Esophagus muscularis mucosa (tissue), 4 donors: ENCODE data around the gene KATNAL1. TPM values are rescaled to one million over a fixed set of nuclear protein-coding genes. Genes with fewer than 3 reads are reported as not detected.

Experiments
- DNase-seq: peaks from one replicate; pipeline ENCODE4 v3.0.0-alpha.2; 2017; ENCODE audit errors: extremely low spot score
- H3K27ac ChIP-seq, 4 donors: fragments of 200-600 bp; sonication (generic); replicated peaks in 1 of 4; 1 replicate in 3 of 4; 2 replicates in 1 of 4; pipeline ENCODE4 v1.5.1; 2016 to 2019; ENCODE audit warnings: mild to moderate bottlenecking in 1 of 4
- H3K27me3 ChIP-seq, 4 donors: fragments of 200-600 bp; sonication (generic); one replicate each; pipeline versions ENCODE4 v1.5.1 to v1.6.0; 2016 to 2019
- H3K36me3 ChIP-seq, 4 donors: fragments of 200-600 bp; sonication (generic); one replicate each; pipeline ENCODE4 v1.5.1; 2016 to 2019
- H3K4me1 ChIP-seq, 4 donors: fragments of 200-600 bp; sonication (generic); one replicate each; pipeline ENCODE4 v1.5.1; 2016 to 2019
- H3K4me3 ChIP-seq, 4 donors: fragments of 200-600 bp; sonication (generic); 1 replicate in 2 of 4; 2 replicates in 2 of 4; pipeline ENCODE4 v1.5.1; 2016 to 2019; ENCODE audit warnings: mild to moderate bottlenecking in 4 of 4, moderate library complexity in 1 of 4
- H3K9me3 ChIP-seq, 4 donors: fragments of 200-600 bp; sonication (generic); 1 replicate in 3 of 4; 2 replicates in 1 of 4; pipeline ENCODE4 v1.5.1; 2016 to 2019
- EP300 ChIP-seq: sonication (generic); formaldehyde crosslinking; IDR thresholded peaks from one replicate; pipeline ENCODE4 v1.6.1; 2017; ENCODE audit warnings: antibody characterized with exemption
- POLR2A ChIP-seq: fragments of 450-650 bp; IDR thresholded peaks from one replicate; pipeline ENCODE4 v1.6.1; 2017; ENCODE audit warnings: antibody characterized with exemption, moderate library complexity, mild to moderate bottlenecking, low read depth
- POLR2AphosphoS5 ChIP-seq, 2 donors: sonication (generic); formaldehyde crosslinking; IDR thresholded peaks; one replicate each; pipeline ENCODE4 v1.6.1; 2017; ENCODE audit warnings: antibody characterized with exemption in 2 of 2
- WGBS: methylation state at CpG from one replicate; pipeline ENCODE4 v1.1.5; 2018; 5-methylcytosine and 5-hydroxymethylcytosine counted together
- intact Hi-C: fragments of 100-400 bp; cut with DNase I; formaldehyde crosslinking; loops from one replicate; pipeline ENCODE4 v1.15.1; 2023
- total RNA-seq, 4 donors: library from RNA; depleted of rRNA; stranded (reverse); fragments of >200 nt; gene quantifications; one replicate each; pipeline versions ENCODE4 v1.1.0 to v1.2.1, GENCODE V29; 2016
- TF ChIP-seq, protein P1 (sequence below), 3 experiments: fragments of 200-600 bp in 2 of 3; fragments of 450-650 bp in 1 of 3; sonication (generic) in 2 of 3; IDR thresholded peaks; one replicate each; pipeline ENCODE4 v1.5.1; 2017 to 2019; ENCODE audit warnings: antibody characterized with exemption in 3 of 3, mild to moderate bottlenecking in 2 of 3, moderate library complexity in 1 of 3

The KATNAL1 gene
- total RNA-seq, 4 donors from 2014 or later: 30.6 to 43.0 (median 40.0) TPM

GRCh38 chr13:30257468-30258099, 49.8 kb downstream of the KATNAL1 start:
- Histone ChIP-seq H3K9me3 (no peaks in the 10 kb centered on the region), H3K27ac (peak overlapping the region in 2 of 4 donors; percentile 44 to 46), H3K4me1 (peaks cover 9 to 27% (median 21%) of the 10 kb centered on the region in 4 donors), H3K27me3 (no peaks in the 10 kb centered on the region), H3K36me3 (peaks cover 0 to 23% (median 2%) of the 10 kb centered on the region in 4 donors), H3K4me3 (no peak overlapping the region)
- TF ChIP-seq POLR2A: no peak
- TF ChIP-seq, protein P1, sequence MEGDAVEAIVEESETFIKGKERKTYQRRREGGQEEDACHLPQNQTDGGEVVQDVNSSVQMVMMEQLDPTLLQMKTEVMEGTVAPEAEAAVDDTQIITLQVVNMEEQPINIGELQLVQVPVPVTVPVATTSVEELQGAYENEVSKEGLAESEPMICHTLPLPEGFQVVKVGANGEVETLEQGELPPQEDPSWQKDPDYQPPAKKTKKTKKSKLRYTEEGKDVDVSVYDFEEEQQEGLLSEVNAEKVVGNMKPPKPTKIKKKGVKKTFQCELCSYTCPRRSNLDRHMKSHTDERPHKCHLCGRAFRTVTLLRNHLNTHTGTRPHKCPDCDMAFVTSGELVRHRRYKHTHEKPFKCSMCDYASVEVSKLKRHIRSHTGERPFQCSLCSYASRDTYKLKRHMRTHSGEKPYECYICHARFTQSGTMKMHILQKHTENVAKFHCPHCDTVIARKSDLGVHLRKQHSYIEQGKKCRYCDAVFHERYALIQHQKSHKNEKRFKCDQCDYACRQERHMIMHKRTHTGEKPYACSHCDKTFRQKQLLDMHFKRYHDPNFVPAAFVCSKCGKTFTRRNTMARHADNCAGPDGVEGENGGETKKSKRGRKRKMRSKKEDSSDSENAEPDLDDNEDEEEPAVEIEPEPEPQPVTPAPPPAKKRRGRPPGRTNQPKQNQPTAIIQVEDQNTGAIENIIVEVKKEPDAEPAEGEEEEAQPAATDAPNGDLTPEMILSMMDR (IDR thresholded peaks at IDR 0.05): no peak
- no peak for TF ChIP-seq POLR2AphosphoS5 (IDR thresholded peaks at IDR 0.05)
- no peak for TF ChIP-seq EP300
- no peak for DNase-seq
- WGBS: 69% methylated on average over 6 of the region's 6 CpGs
- intact Hi-C loops: no loop called here

DNA sequence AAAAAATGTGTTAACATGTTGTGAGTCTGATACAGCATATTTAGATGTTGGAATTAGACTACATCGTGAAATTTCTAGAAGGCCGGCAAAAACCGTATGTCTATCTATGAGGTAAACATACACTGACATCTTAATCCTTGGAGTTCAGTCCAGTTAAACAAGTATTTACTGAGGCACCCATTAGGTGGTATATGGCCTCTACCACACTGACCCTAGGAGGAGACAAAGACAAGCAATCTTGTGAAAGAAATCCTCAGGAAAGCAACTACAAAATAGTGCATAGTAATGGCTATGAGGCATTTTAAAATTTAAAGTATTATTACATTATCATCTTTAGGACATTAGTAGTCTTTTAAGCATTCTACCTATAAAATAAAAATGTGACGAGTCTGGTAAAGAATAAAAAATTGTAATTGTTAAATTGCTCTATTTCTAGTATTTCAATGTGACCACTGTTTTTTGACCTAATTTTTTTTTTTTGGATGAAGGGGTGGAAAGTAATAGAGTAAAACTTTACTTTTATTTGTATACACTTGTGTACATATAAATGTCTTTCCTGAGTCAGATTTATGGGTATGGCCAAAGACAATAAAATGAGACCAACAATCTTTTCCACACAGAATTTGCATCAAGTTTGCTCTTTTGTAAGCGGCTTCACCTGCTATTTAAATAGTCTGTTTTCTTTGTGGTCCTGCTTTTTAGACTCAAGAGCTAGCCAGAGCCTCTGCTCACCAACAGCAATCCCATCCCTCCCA, 50.5 kb downstream of the KATNAL1 start:
- H3K4me1 ChIP-seq: peaks cover 9 to 27% (median 21%) of the 10 kb centered on the region in 4 donors
- H3K36me3 ChIP-seq: peaks cover 0 to 23% (median 2%) of the 10 kb centered on the region in 4 donors
- no peak for DNase-seq
- no peaks in the 10 kb centered on the region for H3K9me3 ChIP-seq
- no peak overlapping the region for H3K4me3 ChIP-seq
- intact Hi-C loops: no loop called here
- WGBS: 75% methylated on average over 5 of the region's 5 CpGs
- no peaks in the 10 kb centered on the region for H3K27me3 ChIP-seq
- TF ChIP-seq POLR2AphosphoS5 (IDR thresholded peaks at IDR 0.05): no peak
- TF ChIP-seq, protein P1 (IDR thresholded peaks at IDR 0.05): peak in 2 of 3 experiments; percentile 16 to 23
- H3K27ac ChIP-seq: peak overlapping the region in 2 of 4 donors; percentile 44 to 46

DNA sequence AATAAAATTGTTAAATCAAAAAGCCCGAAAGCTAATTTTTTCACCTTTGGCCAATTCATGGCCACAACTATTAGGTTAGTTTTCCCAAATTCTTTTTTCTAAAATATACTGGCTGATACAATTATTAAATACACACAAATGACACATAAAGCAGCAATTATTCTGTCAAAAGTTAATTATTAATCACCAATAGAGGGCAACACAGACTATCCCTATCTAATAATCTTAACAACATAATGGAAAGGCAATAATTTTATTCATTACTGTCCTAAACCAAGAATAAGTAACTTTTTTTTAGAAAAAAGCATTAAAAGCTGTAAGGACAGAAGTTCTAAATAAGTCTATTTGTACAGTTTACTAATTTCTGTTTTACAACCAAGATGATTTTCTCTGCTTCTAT, 51.7 kb downstream of the KATNAL1 start:
- Histone ChIP-seq H3K4me3 (no peak overlapping the region), H3K27me3 (no peaks in the 10 kb centered on the region), H3K36me3 (peaks cover 0 to 23% (median 2%) of the 10 kb centered on the region in 4 donors), H3K27ac (no peak overlapping the region), H3K4me1 (peaks cover 9 to 27% (median 21%) of the 10 kb centered on the region in 4 donors), H3K9me3 (no peaks in the 10 kb centered on the region)
- no peak for DNase-seq
- 93% methylated on average over 1 of the region's 1 CpG for WGBS
- intact Hi-C loops: no loop called here
- TF ChIP-seq, protein P1 (IDR thresholded peaks at IDR 0.05): peak in 2 of 3 experiments; percentile 13
- TF ChIP-seq EP300: no peak

- intact Hi-C loops: no loop called here
- no peak overlapping the region for H3K27ac ChIP-seq
- DNase-seq: no peak
- H3K36me3 ChIP-seq: peaks cover 0 to 30% (median 4%) of the 10 kb centered on the region in 4 donors
- no peak for TF ChIP-seq POLR2A
- TF ChIP-seq, protein P1 (IDR thresholded peaks at IDR 0.05): no peak
- no peak for TF ChIP-seq POLR2AphosphoS5 (IDR thresholded peaks at IDR 0.05)
- no peak for TF ChIP-seq EP300
- H3K4me3 ChIP-seq: no peak overlapping the region
- peaks cover 0 to 8% (median 0%) of the 10 kb centered on the region in 4 donors for H3K9me3 ChIP-seq
- no peaks in the 10 kb centered on the region for H3K27me3 ChIP-seq
- WGBS: 90% methylated on average over 7 of the region's 7 CpGs
- H3K4me1 ChIP-seq: peaks cover 9 to 22% (median 21%) of the 10 kb centered on the region in 4 donors
Measured at GRCh38 chr13:30253830-30254229, 53.5 kb downstream of the KATNAL1 start.
